Fibroblast of upper back skin (primary cell): ENCODE measurements around the gene CHST9.
"Not testable (repeated sequence)": the region's sequence is repeated elsewhere in the genome, so short reads cannot be mapped to it uniquely, and the experiment has no call there.

Source experiments
- DNase-seq: peaks from one replicate; pipeline ENCODE4 v3.0.0-alpha.2; 2013

Gene CHST9

DNA sequence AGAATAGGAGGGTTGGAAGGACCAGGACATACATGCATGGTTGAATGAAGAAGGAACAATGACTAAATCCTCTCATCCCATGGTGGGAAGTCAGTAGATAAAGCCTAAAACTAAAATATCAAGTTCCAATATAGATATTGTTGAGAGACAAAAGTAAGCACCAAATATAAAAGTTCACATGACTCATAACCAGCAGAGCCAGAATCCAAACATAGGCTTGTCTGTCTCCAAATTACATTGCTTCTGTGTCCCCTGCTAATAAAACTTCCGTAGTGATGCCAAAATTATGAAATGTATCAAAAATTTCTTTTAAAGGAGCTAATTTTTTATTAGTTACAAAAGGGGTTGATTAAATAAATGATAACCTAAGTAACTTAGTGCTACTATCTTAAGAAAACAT lies 19.7 kb downstream of the CHST9 start:
- no peak for DNase-seq

DNA sequence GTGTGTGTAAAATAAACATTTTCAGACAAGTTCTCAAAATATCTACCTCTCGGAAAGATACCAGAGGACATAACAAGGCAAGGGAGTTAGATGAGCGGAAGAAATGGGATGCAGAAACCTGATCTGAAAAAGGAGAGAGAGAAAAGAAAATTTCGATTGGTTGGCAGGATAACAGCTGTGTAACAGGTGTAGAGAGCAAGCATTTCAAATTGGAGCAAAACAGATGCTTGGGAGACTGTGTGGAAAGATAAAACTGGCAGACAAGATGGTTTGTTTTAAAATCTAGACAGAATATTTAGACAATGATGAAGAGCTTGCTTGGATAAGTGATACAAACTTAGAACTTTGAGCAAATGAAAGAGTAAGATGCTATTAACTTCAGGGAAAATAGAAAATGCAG lies 20.2 kb downstream of the CHST9 start:
- no peak for DNase-seq

DNA sequence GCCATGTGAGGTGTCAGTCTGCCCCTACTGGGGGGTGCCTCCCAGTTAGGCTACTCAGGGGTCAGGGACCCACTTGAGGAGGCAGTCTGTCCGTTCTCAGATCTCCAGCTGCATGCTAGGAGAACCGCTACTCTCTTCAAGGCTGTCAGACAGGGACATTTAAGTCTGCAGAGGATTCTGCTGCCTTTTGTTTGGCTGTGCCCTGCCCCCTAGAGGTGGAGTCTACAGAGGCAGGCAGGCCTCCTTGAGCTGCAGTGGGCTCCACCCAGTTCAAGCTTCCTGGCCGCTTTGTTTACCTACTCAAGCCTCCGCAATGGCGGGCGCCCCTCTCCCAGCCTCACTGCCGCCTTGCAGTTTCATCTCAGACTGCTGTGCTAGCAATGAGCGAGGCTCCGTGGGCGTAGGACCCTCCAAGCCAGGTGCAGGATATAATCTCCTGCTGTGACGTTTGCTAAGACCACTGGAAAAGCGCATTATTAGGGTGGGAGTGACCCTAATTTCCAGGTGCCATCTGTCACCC lies 21.9 kb downstream of the CHST9 start:
- not testable (repeated sequence) for DNase-seq

DNA sequence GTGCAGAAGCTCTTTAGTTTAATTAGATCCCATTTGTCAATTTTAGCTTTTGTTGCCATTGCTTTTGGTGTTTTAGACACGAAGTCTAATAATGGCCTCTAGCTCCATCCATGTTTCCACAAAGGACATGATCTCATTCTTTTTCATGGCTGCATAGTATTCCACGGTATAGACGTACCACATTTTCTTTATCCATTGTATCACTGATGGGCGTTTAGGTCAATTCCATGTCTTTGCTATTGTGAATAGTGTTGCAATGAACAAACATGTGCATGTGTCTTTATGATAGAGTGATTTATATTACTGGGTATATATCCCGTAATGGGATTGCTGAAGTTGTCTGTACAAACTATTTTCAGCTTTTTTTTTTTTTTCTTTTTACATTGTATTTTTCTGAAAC lies 35.9 kb downstream of the CHST9 start:
- DNase-seq: not testable (repeated sequence)

DNA sequence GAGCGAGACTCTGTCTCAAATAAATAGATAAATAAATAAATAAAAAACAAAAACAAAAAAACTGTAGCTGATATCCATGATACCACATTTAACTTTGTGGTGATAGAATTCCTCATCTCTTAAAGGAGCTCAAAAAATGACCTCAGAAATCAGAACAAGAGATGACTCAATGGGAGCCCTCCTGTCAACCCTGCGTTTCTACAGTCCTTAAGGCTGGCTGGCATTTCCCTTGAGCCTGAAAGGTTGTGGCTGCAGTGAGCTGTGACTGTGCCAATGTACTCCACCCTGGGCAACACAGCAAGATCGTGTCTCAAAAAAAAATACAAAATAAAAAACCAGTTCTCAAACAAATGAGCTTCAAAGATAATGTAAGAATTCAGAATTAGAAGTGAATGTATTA lies 40.4 kb downstream of the CHST9 start:
- no peak for DNase-seq

DNA sequence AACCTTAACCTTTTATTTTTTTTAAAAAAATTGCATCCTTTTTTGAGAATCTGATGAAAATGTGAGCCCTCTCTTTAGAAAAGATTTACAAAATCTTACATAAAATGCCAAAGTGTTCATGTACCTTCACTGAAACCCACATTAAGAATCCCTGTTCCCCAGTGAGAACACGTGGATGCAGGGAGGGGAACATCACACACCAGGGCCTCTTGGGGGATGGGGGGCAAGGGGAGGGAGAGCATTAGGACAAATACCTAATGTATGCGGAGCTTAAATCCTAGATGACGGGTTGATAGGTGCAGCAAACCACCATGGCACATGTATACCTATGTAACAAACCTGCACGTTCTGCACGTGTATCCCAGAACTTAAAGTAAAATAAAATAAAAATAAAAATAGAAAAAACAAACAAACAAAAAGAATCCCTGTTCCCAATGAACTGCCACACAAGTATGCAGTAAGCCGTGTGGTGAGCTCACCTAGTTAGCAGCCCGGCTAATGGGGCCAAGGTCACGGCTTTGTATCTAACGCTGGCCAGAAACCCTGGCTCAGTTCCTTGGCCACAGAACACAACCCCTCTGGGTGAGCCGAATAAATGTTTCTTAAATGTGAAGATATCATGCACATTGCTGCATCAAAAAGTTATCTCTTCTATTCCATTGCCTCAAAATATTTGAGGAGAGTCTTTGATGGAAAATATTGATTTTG lies 41.4 kb downstream of the CHST9 start:
- DNase-seq: no peak

DNA sequence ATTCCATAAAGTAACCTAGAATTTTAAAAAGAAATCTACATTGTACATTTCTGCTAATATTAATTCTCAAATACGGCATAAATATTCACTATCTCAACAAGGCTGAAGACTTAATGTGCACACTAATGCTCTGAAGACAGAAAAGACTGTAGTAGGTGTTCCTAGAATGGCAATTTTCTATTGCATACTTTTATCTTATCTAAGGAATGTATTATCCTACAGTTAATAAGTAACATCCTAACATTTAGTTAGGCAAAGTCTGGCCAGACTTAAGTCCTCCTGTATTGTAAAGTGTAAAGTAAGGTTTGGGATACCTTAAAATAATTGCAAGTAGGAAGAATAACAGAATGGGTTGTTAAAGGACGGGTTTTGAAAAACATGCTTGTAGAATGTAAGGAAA lies 42.2 kb downstream of the CHST9 start:
- no peak for DNase-seq

DNA sequence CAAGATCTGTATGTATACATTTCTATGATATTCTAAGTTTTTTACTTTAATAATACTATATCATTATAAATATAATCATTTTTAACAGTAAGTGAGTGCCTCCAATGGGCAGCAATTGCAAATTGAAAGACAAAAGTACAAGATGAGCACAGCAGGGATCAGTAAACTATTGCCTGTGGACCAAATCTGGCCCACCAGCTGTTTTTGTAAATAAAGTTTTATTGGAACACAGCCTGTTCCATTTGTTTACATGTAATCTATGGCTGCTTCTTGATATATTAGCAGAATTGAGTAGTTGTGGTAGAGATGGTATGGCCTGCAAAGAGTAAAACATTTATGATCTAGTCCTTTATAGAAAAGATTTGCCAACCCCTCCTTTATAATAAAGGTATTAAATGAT lies 43.2 kb downstream of the CHST9 start:
- no peak for DNase-seq

DNA sequence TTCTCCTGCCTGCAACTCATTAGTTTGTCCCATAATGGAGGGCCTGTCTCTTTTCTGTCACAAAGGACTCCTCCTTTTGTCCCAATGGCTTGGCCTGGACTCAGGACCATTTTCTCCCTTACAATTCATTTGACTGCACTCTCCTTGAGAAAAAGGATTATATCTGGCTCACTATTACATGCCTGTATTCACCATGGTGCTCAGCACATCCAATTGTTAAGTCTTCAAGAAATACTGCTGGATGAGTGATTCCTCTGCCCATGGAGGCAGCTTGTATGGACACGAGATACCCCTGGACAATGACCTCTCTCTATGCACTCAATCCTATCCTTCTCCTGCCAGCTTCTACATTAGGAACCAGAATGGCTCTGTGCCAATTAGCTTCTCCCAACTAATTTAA lies 47.0 kb downstream of the CHST9 start:
- DNase-seq: no peak

DNA sequence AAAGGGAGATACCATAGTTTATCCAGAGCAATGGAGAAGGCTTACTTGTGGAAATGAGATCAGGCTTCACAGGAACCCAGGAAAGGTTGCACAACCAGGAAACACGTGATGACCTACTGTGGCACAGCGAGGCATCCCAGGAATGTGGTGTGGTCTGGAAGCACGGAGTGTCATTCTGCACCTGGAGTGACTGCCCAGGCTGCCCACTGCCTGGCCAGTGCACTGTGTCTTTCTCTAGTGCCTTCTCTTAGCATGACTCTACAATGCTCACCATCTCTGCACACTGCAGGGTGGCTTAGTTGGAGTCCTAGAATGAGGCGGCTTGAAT lies 48.9 kb downstream of the CHST9 start:
- DNase-seq: no peak

DNA sequence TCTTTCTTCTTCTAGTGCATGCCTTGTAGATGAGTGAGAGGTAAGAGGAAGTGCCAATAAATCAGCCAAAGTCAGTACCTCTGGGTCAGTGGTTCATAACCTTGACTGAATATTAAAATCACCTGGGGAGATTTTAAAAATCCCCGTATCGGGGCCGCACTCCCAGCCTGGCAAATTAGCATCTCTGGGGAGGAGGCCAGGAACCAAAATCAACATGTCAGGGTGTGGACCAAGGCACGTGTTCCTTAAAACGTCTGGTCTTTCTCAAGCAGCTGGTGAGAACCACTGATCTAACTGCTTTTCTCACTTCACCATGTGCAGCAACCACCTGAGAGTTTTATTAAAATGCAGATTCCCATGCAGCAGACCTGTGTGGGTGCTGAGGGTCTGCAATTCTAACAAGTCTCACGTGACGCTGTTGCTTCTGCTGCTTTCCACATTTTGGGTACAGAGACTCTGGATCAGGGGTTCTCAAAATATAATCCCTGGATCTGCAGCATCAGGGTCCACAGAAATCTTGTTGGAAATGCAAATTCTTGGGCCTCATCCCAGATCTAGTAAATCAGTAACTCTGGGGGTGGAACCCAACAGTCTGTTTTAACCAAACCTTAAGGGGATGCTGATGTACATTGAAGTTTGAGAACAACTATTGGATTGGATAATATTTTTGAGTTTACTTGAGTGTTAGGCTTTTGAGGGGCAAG lies 49.5 kb downstream of the CHST9 start:
- DNase-seq: no peak

DNA sequence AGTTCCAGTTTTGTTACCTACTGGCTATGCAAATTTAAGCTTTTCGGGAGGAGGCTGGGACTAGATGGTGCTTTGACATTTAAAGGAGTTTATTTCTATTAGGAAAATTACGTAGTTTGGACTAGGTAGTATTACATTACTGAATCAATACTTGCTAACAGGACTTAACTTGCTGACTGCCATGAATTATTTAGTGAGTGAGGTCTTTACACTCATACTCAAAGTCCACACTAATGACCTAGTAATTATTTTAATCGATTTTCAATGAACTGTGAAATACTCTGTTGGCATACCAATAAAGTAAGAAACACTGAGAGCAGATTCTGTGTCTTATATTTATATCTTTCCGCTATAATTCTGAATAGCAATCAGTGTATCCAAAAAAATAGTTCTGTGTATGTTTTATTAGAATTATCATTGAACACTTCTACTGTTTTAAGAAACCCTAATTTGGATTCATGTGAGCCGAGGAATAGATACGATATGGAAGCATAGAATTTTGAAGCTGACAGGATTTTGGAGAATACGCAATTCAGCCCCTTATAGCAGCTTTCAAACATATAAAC lies 55.0 kb downstream of the CHST9 start:
- DNase-seq: no peak

DNA sequence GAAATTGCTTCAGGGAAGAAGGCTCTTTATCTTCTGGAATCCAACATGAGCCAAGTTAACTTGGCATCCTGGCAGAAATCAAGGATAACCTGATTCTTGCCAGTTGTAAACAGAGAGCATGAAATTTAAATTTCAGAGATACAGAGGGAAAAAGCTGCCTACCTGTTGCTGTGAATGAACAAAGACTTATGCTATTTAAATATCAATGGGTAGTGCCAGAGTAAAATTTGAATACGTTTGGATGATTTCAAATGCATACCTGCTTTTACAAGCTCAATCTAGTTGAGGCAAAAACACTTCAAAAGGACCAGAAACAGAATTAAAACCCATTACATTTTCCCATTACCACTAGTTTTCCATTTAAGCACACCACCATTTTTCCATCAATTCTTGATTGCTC lies 60.9 kb downstream of the CHST9 start:
- DNase-seq: no peak

DNA sequence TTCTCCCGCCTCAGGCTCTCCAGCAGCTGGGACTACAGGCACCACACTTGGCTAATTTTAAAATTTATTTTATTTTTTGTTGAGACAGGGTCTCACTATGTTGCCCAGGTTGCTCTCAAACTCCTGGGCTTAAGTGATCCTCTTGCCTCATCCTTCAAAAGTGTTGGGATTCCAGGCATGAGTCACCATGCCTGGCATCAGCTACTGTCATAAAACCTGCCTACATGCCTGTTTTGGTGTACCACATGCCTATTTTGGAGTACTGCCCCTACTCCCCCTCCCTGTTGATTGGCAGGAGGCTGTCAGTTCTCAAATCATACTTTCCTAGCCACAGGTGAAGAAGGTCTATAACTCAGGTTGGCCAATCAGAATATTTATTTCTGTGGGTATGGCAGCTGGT lies 64.0 kb downstream of the CHST9 start:
- DNase-seq: no peak

DNA sequence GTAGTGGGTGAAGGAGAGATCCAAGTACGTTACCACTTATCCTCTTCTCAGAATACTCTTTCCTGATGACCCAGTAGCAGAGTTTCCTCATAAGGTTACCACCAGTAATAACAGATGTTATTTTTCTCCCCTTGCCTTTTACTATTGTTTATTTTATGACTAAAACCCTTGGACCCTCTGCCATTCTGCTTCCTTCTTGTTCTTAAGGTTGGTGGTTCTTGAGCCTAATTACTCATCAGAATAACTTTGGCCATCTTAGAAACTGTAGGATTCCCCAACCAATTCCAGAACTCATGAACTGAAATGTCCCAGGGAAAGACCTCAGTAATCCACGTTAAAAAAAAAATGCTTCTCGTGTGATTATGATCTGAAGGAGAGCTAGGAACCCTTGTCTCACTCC lies 64.9 kb downstream of the CHST9 start:
- no peak for DNase-seq

DNA sequence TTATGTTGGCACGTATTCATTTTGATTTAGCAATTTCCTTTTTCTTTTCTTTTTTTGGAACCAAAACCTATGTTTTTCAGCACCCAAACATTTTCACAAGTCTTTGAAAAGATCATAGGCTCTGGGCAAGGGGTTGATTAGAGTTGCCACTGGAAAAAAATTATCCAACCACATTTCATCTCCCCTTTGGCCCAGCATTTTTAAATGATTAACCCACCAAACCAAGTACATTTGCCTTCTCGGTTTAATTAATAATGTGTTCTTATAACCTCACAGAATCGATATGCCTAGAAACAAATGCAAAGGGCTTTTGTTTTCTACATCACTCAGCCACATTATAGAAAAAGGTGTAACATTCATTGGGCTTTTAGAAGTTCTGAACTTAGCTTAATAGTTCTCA lies 66.1 kb downstream of the CHST9 start:
- no peak for DNase-seq

DNA sequence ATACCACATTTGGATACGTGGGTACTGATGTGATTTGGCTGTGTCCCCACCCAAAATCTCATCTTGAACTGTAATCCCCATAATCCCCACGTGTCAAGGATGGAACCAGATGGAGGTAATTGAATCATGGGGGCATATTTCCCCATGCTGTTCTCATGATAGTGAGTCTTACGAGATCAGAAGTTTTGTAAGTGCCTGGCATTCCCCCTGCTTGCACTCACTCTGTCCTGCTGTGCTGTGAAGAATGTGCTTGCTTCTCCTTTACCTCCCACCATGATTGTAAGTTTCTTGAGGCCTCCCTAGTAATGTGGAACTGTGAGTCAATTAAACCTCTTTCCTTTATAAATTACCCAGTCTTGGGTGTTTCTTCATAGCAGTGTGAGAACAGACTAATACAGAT lies 70.3 kb downstream of the CHST9 start:
- DNase-seq: no peak

DNA sequence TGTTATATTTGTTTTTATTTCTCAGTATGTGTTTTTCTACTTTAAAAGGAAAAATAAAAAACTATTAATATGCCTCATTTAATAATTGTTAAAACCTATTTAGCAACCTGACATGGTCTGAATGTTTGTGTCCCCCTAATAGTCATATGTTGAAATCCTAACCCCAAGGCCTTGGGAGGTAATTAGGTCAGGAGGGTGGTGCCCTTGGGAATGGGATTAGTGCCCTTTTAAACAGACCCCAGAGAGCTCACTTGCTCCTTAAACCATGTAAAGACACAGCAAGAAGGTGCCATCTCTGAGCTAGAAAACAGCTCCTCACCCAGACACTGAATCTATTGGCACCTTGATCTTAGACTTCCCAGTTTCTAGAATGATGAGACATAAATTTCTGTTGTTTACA lies 71.8 kb downstream of the CHST9 start:
- no peak for DNase-seq

DNA sequence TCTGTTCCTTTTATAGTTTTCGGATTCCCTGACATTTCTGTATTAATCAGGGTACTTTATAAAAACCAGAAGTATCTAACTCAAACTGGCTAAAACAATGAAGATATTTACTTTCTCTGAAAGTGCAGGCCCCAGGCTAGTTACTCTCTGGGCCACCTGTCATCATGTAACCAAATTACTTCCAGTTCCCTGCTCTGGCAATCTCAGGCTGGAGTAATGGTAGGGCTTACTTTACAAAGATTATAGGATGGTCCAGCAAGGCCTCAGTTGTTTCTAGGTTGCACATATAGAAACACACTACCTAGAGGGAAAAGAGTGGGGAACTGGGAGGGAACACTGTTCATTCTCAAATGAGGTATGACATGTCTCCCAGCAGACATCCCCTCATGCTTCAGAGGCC lies 74.8 kb downstream of the CHST9 start:
- DNase-seq: no peak

DNA sequence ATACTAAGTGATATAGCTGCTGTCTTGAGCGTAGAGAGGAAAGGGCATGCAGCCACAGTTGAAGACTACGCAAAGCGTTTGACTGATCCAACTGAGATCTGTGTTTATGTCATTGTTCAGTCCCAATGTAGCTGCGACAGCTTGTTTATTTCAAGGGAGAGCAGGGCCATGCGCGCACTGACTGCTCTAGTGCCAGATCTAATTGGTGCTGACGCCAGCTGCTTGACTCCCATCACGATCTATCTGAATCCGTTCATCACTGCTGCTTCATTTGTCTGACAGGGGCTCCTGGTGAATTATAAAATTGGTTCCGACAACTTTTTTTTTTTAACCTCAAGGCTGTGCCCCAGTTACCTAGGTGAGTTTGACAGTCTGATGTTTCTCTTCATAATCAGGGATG lies 75.7 kb downstream of the CHST9 start:
- no peak for DNase-seq

DNA sequence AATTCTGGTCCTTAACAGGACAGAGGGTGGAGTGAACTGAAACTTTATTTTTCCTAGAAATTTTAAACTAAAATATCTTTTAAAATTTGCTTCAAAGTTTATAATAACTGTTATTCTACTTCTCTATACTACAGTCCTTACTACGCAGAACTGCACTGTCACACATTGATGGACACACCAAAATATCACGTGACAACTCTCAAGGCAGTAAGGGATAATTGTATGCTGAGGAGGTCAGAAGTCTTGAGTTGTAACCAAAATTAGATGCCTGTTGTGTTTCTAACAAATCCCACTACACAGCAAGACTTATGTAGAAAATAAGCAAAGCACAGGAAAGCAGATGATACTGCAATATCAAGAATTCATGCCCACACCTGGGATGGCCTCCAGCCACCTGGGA lies 76.3 kb downstream of the CHST9 start:
- no peak for DNase-seq

DNA sequence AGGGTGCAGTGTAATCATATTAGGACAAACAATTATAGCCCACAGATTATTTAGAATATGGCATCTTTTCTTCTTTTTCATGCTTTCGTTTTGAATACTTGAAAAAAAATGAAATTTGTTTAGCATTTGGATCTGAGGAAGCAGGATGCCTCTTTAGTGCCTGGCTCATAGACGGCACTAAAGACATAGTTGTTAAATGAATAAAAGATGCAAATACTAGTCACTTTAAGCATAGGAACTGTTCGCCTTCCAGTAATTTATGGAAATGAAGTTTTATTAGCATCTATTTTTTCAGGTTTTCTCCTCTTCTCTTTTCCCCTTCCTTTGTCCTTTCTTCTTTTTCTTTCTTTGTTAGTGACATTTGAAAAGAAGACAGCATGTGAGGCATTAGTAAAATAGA lies 80.4 kb downstream of the CHST9 start:
- no peak for DNase-seq

DNA sequence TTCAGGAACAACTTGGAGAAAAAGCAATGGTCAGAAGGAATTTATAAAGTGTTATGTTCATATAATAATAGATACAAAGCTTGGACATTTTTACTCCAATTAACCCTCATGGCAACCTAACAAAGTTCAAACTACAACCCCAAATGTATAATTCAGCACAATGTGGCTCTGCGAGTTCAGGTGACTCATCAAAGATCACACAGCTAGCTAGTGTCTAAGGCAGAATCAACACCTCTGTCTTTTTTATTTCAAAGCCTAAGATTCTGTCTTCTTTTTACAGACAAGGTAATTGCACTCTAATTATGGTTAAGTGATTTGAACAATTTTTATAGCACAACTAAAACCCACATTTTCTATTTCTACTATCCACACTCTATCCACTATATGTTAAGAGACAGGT lies 90.5 kb downstream of the CHST9 start:
- no peak for DNase-seq

DNA sequence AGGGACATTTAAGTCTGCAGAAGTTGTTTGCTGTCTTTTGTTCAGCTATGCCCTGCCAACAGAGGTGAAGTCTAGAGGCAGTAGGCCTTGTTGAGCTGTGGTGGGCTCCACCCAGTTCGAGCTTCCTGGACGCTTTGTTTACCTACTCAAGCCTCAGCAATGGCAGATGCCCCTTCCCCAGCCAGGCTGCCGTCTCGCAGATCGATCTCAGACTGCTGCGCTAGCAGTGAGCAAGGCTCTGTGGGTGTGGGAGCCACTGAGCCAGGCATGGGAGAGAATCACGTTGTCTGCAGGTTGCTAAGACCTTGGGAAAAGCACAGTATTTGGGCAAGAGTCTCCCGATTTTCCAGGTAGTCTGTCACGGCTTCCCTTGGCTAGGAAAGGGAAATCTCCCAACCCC lies 91.8 kb downstream of the CHST9 start:
- DNase-seq: not testable (repeated sequence)

DNA sequence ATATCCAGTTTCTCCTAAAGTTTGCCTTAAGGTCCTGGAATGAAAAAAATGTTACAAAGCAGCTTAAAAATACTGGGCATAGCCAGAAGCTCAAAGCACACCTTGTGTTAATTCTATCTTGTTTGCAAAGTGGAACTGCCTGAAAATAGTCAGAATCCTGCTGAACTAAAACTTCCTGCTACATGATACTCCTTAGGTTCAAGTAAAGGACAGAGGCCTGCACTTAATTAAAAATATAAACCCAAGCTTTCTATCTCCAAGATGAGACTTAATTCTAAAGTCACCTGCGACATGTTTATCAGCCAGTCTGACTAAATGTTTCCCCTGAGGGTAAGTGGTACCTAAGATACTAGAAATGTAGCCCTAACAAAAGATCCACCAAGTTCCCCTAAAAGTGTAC lies 103.4 kb downstream of the CHST9 start:
- no peak for DNase-seq
